Endothelial cell of umbilical vein (primary cell): ENCODE data around the gene MORF4L1. TPM values are rescaled to one million over a fixed set of nuclear protein-coding genes. Genes with fewer than 3 reads are reported as not detected.

Experiments used
- BruUV-seq: library from RNA; stranded (reverse); fragments of 400-500 nt; replicated peaks from 2 replicates; lab custom pipeline; 2021; lab: Mats Ljungman, UMichigan
- CTCF ChIA-PET: fragments of 300-600, 350-600 bp; sonication (Branson Sonifier 250); formaldehyde crosslinking; loops from one replicate; lab custom pipeline; 2021; ENCODE audit warnings: antibody characterized with exemption, inconsistent platforms; lab: Charles Lee
- POLR2A ChIA-PET: fragments of 300-600, 350-600 bp; sonication (Branson Sonifier 250); formaldehyde crosslinking; loops from one replicate; lab custom pipeline; 2021; ENCODE audit warnings: antibody characterized with exemption, inconsistent platforms; lab: Charles Lee
- DNase-seq: peaks from one replicate; pipeline ENCODE4 v3.0.0-alpha.2; 2011; ENCODE audit warnings: low read depth, low spot score
- FAIRE-seq: peaks from 2 replicates; lab custom pipeline; 2011; peaks lifted over from hg19 to GRCh38; lab: Jason Lieb, UNC
- H2AFZ ChIP-seq: 2 replicates; pipeline ENCODE4 v1.6.0; 2012; ENCODE audit warnings: low read depth, low read length, control low read depth, inconsistent platforms
- H3K27ac ChIP-seq: 2 replicates; pipeline ENCODE4 v1.5.1; 2011; ENCODE audit warnings: low read depth, mild to moderate bottlenecking, control low read depth, low read length, moderate library complexity; ENCODE audit not compliant: insufficient read depth
- H3K27me3 ChIP-seq, 2 experiments: 2 replicates each; pipeline versions ENCODE4 v1.6.0 to v1.6.1; 2011; ENCODE audit warnings: low read length in 2 of 2, mixed read lengths in 1 of 2; ENCODE audit not compliant: control insufficient read depth in 2 of 2, insufficient read depth in 2 of 2
- H3K36me3 ChIP-seq, 2 experiments: 2 replicates in 1 of 2; 3 replicates in 1 of 2; pipeline ENCODE4 v1.5.1; 2011; ENCODE audit warnings: low read length in 2 of 2, mild to moderate bottlenecking in 1 of 2, moderate library complexity in 1 of 2; ENCODE audit not compliant: control insufficient read depth in 2 of 2, insufficient read depth in 2 of 2; ENCODE audit errors: extremely low read depth in 1 of 2
- H3K4me1 ChIP-seq: 3 replicates; pipeline ENCODE4 v1.5.1; 2011; ENCODE audit warnings: mild to moderate bottlenecking, low read length; ENCODE audit not compliant: control insufficient read depth, insufficient read depth; ENCODE audit errors: extremely low read depth
- H3K4me2 ChIP-seq: 2 replicates; pipeline ENCODE4 v1.6.1; 2011; ENCODE audit warnings: low read length, control low read depth, mixed read lengths; ENCODE audit not compliant: insufficient read depth
- H3K4me3 ChIP-seq, 3 experiments: fragments of 200-600 bp in 1 of 3; sonication (generic), shearing (Covaris generic) in 1 of 3; replicated peaks in 1 of 3; 2 replicates each; pipeline ENCODE4 v1.5.1; 2011 to 2016; ENCODE audit warnings: control low read depth in 3 of 3, low read length in 3 of 3, mild to moderate bottlenecking in 2 of 3, inconsistent platforms in 1 of 3, low read depth in 1 of 3, moderate library complexity in 1 of 3; ENCODE audit not compliant: insufficient read depth in 1 of 3
- H3K79me2 ChIP-seq: 2 replicates; pipeline ENCODE4 v1.6.0; 2012; ENCODE audit warnings: low read length, inconsistent platforms; ENCODE audit not compliant: control insufficient read depth, insufficient read depth
- H3K9ac ChIP-seq: replicated peaks from 2 replicates; pipeline ENCODE3; 2011; ENCODE audit warnings: low read length, control low read depth; ENCODE audit not compliant: insufficient read depth; ENCODE audit errors: extremely low read depth
- H3K9me1 ChIP-seq: replicated peaks from 3 replicates; pipeline ENCODE4 v1.6.0; 2011; ENCODE audit warnings: mild to moderate bottlenecking, low read length; ENCODE audit not compliant: control insufficient read depth, insufficient read depth; ENCODE audit errors: extremely low read depth
- H3K9me3 ChIP-seq: replicated peaks from 2 replicates; pipeline ENCODE4 v1.5.1; 2012; ENCODE audit warnings: low read length, inconsistent platforms; ENCODE audit not compliant: control insufficient read depth, insufficient read depth
- H4K20me1 ChIP-seq: replicated peaks from 2 replicates; pipeline ENCODE3; 2011; ENCODE audit warnings: mild to moderate bottlenecking, low read length; ENCODE audit not compliant: control insufficient read depth, insufficient read depth; ENCODE audit errors: extremely low read depth
- FOS ChIP-seq: IDR thresholded peaks from 2 replicates; pipeline ENCODE4 v1.6.1; 2011; ENCODE audit warnings: mild to moderate bottlenecking, low read length, moderate library complexity, borderline replicate concordance; ENCODE audit not compliant: insufficient read depth
- JUN ChIP-seq: IDR thresholded peaks from 2 replicates; pipeline ENCODE4 v1.6.1; 2011; ENCODE audit warnings: borderline replicate concordance, low read depth; ENCODE audit not compliant: insufficient read length, insufficient read depth
- MAX ChIP-seq: IDR thresholded peaks from 2 replicates; pipeline ENCODE4 v1.6.1; 2011; ENCODE audit not compliant: insufficient read depth, insufficient read length
- MYC ChIP-seq: IDR thresholded peaks from one replicate; pipeline ENCODE4 v1.6.1; 2011; ENCODE audit warnings: mild to moderate bottlenecking, low read depth, low read length
- dilution Hi-C: fragments of 300-500 bp; cut with MboI; formaldehyde crosslinking; loops from one replicate; pipeline ENCODE4 v1.15.0; 2019; ENCODE audit warnings: low sequenced_read_pairs; ENCODE audit not compliant: extremely low pct_ligation_motif_present
- intact Hi-C: fragments of 100-400 bp; cut with micrococcal nuclease; formaldehyde crosslinking; loops from one replicate; pipeline ENCODE4 v1.10.0; 2022
- polyA plus RNA-seq, 4 experiments: library from polyadenylated mRNA; depleted of rRNA in 3 of 4; stranded (reverse) in 3 of 4; unstranded in 1 of 4; fragments of >200 nt; gene quantifications; 2 replicates each; pipeline versions ENCODE4 v1.2.1 to v1.2.3, GENCODE V29; 2011 to 2012; ENCODE audit warnings: missing spikeins in 1 of 4
- total RNA-seq: library from RNA; stranded (reverse); gene quantifications from 2 replicates; pipeline ENCODE4 v1.2.3, GENCODE V29; 2021
- TF ChIP-seq, protein P1 (sequence below), 2 donors: IDR thresholded peaks; 1 replicate in 1 of 2; 2 replicates in 1 of 2; pipeline ENCODE4 v1.5.1; 2011; ENCODE audit warnings: low read length in 2 of 2, mild to moderate bottlenecking in 2 of 2, moderate library complexity in 2 of 2, control low read depth in 1 of 2, inconsistent platforms in 1 of 2, low read depth in 1 of 2; ENCODE audit not compliant: insufficient read depth in 1 of 2; ENCODE audit errors: extremely low read depth in 1 of 2

The MORF4L1 gene
- total and polyA plus RNA-seq, 2 donors (not counting 3 experiments of a cell fraction or from before 2014, with no cell fraction given), result 164 to 404 TPM

GRCh38 chr15:78904599-78905358 lies 32.1 kb downstream of the MORF4L1 start:
- Histone ChIP-seq H3K9ac (no peak overlapping the region), H3K27ac (no peak overlapping the region), H3K4me1 (no peaks in the 10 kb centered on the region), H3K9me3 (no peaks in the 10 kb centered on the region), H3K4me2 (no peak overlapping the region), H3K79me2 (peaks cover 8% of the 10 kb centered on the region), H4K20me1 (no peaks in the 10 kb centered on the region), H3K9me1 (no peaks in the 10 kb centered on the region), H2AFZ (no peak overlapping the region), H3K4me3 (no peak overlapping the region), H3K36me3 (peaks cover 22 to 31% of the 10 kb centered on the region in 2 experiments), H3K27me3 (no peaks in the 10 kb centered on the region)
- FAIRE-seq (no peak), DNase-seq (no peak)
- no TSS peak for BruUV-seq
- dilution Hi-C loops, result no loop called here
- intact Hi-C loops, result no loop called here
- ChIA-PET CTCF (interaction anchor here (0.9 to 7.2 kb wide), 3 partner anchors 31 to 279 kb away, joined by 3 to 109 read pairs (median 60); no protein-coding TSS in a partner anchor), POLR2A (no interaction called here)
- TF ChIP-seq FOS (no peak), JUN (no peak), MYC (no peak), MAX (no peak)
- TF ChIP-seq, protein P1, sequence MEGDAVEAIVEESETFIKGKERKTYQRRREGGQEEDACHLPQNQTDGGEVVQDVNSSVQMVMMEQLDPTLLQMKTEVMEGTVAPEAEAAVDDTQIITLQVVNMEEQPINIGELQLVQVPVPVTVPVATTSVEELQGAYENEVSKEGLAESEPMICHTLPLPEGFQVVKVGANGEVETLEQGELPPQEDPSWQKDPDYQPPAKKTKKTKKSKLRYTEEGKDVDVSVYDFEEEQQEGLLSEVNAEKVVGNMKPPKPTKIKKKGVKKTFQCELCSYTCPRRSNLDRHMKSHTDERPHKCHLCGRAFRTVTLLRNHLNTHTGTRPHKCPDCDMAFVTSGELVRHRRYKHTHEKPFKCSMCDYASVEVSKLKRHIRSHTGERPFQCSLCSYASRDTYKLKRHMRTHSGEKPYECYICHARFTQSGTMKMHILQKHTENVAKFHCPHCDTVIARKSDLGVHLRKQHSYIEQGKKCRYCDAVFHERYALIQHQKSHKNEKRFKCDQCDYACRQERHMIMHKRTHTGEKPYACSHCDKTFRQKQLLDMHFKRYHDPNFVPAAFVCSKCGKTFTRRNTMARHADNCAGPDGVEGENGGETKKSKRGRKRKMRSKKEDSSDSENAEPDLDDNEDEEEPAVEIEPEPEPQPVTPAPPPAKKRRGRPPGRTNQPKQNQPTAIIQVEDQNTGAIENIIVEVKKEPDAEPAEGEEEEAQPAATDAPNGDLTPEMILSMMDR (IDR thresholded peaks at IDR 0.05; ENCODE audit: extremely low read depth in 1 of 2, insufficient read depth in 1 of 2, low read depth in 1 of 2, low read length in 2 of 2), result no peak
